Measurements from ENCODE around the gene HMCN2. TPM values are rescaled to one million over a fixed set of nuclear protein-coding genes. Genes with fewer than 3 reads are reported as not detected.

HMCN2 gene
- total RNA-seq, 1 experiment from 2014 or later: 5.6 TPM

GRCh38 chr9:130454812-130455325 is 189.3 kb downstream of the HMCN2 start:
- Mint-ChIP-seq H3K4me3 (no peak overlapping the region), H3K27ac (no peak overlapping the region), H3K27me3 (ENCODE audit: low read depth) (no peaks in the 10 kb centered on the region), H3K4me1 (peaks cover 22% of the 10 kb centered on the region), H3K9me3 (no peaks in the 10 kb centered on the region), H3K36me3 (no peaks in the 10 kb centered on the region)
- ChIA-PET POLR2A (no interaction called here), CTCF (interaction anchor here (1.6 kb wide), 1 partner anchor 28 kb away, joined by 7 read pairs; no protein-coding TSS in a partner anchor)
- DNase-seq (ENCODE audit: low spot score): no peak
- TF ChIP-seq CBFB (CRISPR knock-in tag; IDR thresholded peaks at IDR 0.05; ENCODE audit: low read depth): no peak
- no peak for TF ChIP-seq RORB (CRISPR knock-in tag; IDR thresholded peaks at IDR 0.05)
- no peak for TF ChIP-seq CREB1 (CRISPR knock-in tag; IDR thresholded peaks at IDR 0.05)
- no peak for TF ChIP-seq JUN (CRISPR knock-in tag; IDR thresholded peaks at IDR 0.05)
- no peak for TF ChIP-seq CDX4 (CRISPR knock-in tag; IDR thresholded peaks at IDR 0.05; ENCODE audit: borderline replicate concordance)
- TF ChIP-seq FOXJ3 (CRISPR knock-in tag; IDR thresholded peaks at IDR 0.05; ENCODE audit: borderline replicate concordance): no peak
- no peak for TF ChIP-seq TEAD1 (CRISPR knock-in tag; IDR thresholded peaks at IDR 0.05)
- no peak for TF ChIP-seq FOXP1 (CRISPR knock-in tag; IDR thresholded peaks at IDR 0.05; ENCODE audit: borderline replicate concordance)
- no peak for TF ChIP-seq GABPB1 (CRISPR knock-in tag; IDR thresholded peaks at IDR 0.05)
- TF ChIP-seq NFYB (CRISPR knock-in tag; conservative IDR thresholded peaks at IDR 0.05; ENCODE audit: low read depth): no peak
- TF ChIP-seq EMX1 (CRISPR knock-in tag; IDR thresholded peaks at IDR 0.05): no peak
- no peak for ATAC-seq

GRCh38 chr9:130458027-130458803 is 192.7 kb downstream of the HMCN2 start:
- ATAC-seq (no peak), DNase-seq (ENCODE audit: low spot score) (no peak)
- no peaks in the 10 kb centered on the region for H3K4me1 Mint-ChIP-seq
- H3K36me3 Mint-ChIP-seq: no peaks in the 10 kb centered on the region
- no peak overlapping the region for H3K4me3 Mint-ChIP-seq
- CTCF ChIA-PET: interaction anchor here (1.2 to 1.4 kb wide), 2 partner anchors 25 to 225 kb away, joined by 3 read pairs; no protein-coding TSS in a partner anchor
- H3K27me3 Mint-ChIP-seq (ENCODE audit: low read depth): no peaks in the 10 kb centered on the region
- H3K27ac Mint-ChIP-seq: no peak overlapping the region
- H3K9me3 Mint-ChIP-seq: no peaks in the 10 kb centered on the region
- POLR2A ChIA-PET: no interaction called here
- no peak for TF ChIP-seq FOXK1 (CRISPR knock-in tag; IDR thresholded peaks at IDR 0.05)
- TF ChIP-seq GABPB1 (CRISPR knock-in tag; IDR thresholded peaks at IDR 0.05): no peak
- TF ChIP-seq GRHL2 (CRISPR knock-in tag; IDR thresholded peaks at IDR 0.05; ENCODE audit: insufficient replicate concordance, severe bottlenecking): no peak
- no peak for TF ChIP-seq STAT6 (CRISPR knock-in tag; conservative IDR thresholded peaks at IDR 0.05; ENCODE audit: low read depth)

GRCh38 chr9:130458804-130459067 is 193.2 kb downstream of the HMCN2 start:
- H3K4me3 Mint-ChIP-seq: no peak overlapping the region
- ChIA-PET CTCF (interaction anchor here (1.2 to 1.4 kb wide), 2 partner anchors 25 to 224 kb away, joined by 3 read pairs; no protein-coding TSS in a partner anchor), POLR2A (no interaction called here)
- H3K4me1 Mint-ChIP-seq: no peaks in the 10 kb centered on the region
- H3K27me3 Mint-ChIP-seq (ENCODE audit: low read depth): no peaks in the 10 kb centered on the region
- ATAC-seq (no peak), DNase-seq (ENCODE audit: low spot score) (no peak)
- no peaks in the 10 kb centered on the region for H3K9me3 Mint-ChIP-seq
- H3K36me3 Mint-ChIP-seq: no peaks in the 10 kb centered on the region
- no peak overlapping the region for H3K27ac Mint-ChIP-seq
- TF ChIP-seq ZNF396 (CRISPR knock-in tag; IDR thresholded peaks at IDR 0.05; ENCODE audit: borderline replicate concordance) (no peak), IRF1 (CRISPR knock-in tag; IDR thresholded peaks at IDR 0.05) (no peak), E2F5 (CRISPR knock-in tag; IDR thresholded peaks at IDR 0.05) (no peak), TEAD4 (CRISPR knock-in tag; IDR thresholded peaks at IDR 0.05) (no peak), ESRRA (CRISPR knock-in tag; IDR thresholded peaks at IDR 0.05; ENCODE audit: borderline replicate concordance) (no peak), ZNF138 (CRISPR knock-in tag; conservative IDR thresholded peaks at IDR 0.05) (no peak), ZNF425 (CRISPR knock-in tag; conservative IDR thresholded peaks at IDR 0.05) (no peak), MYBL2 (CRISPR knock-in tag; IDR thresholded peaks at IDR 0.05) (no peak), ZNF671 (CRISPR knock-in tag; IDR thresholded peaks at IDR 0.05) (no peak), NR3C1 (CRISPR knock-in tag; conservative IDR thresholded peaks at IDR 0.05; ENCODE audit: low read depth) (no peak), FOXK1 (CRISPR knock-in tag; IDR thresholded peaks at IDR 0.05) (no peak), EMX1 (CRISPR knock-in tag; IDR thresholded peaks at IDR 0.05) (no peak), NFE2L1 (CRISPR knock-in tag; IDR thresholded peaks at IDR 0.05) (no peak)

Measured in WTC11 (cell line).